Endothelial cell of umbilical vein (primary cell): ENCODE results near the gene RNF4. TPM values are rescaled to one million over a fixed set of nuclear protein-coding genes. Genes with fewer than 3 reads are reported as not detected.

Experiments used
- BruUV-seq: library from RNA; stranded (reverse); fragments of 400-500 nt; replicated peaks from 2 replicates; lab custom pipeline; 2021; lab: Mats Ljungman, UMichigan
- CTCF ChIA-PET: fragments of 300-600, 350-600 bp; sonication (Branson Sonifier 250); formaldehyde crosslinking; loops from one replicate; lab custom pipeline; 2021; ENCODE audit warnings: antibody characterized with exemption, inconsistent platforms; lab: Charles Lee
- POLR2A ChIA-PET: fragments of 300-600, 350-600 bp; sonication (Branson Sonifier 250); formaldehyde crosslinking; loops from one replicate; lab custom pipeline; 2021; ENCODE audit warnings: antibody characterized with exemption, inconsistent platforms; lab: Charles Lee
- DNase-seq: peaks from one replicate; pipeline ENCODE4 v3.0.0-alpha.2; 2011; ENCODE audit warnings: low read depth, low spot score
- FAIRE-seq: peaks from 2 replicates; lab custom pipeline; 2011; peaks lifted over from hg19 to GRCh38; lab: Jason Lieb, UNC
- H2AFZ ChIP-seq: 2 replicates; pipeline ENCODE4 v1.6.0; 2012; ENCODE audit warnings: low read depth, low read length, control low read depth, inconsistent platforms
- H3K27ac ChIP-seq: 2 replicates; pipeline ENCODE4 v1.5.1; 2011; ENCODE audit warnings: low read depth, mild to moderate bottlenecking, control low read depth, low read length, moderate library complexity; ENCODE audit not compliant: insufficient read depth
- H3K27me3 ChIP-seq, 2 experiments: 2 replicates each; pipeline versions ENCODE4 v1.6.0 to v1.6.1; 2011; ENCODE audit warnings: low read length in 2 of 2, mixed read lengths in 1 of 2; ENCODE audit not compliant: control insufficient read depth in 2 of 2, insufficient read depth in 2 of 2
- H3K36me3 ChIP-seq, 2 experiments: 2 replicates in 1 of 2; 3 replicates in 1 of 2; pipeline ENCODE4 v1.5.1; 2011; ENCODE audit warnings: low read length in 2 of 2, mild to moderate bottlenecking in 1 of 2, moderate library complexity in 1 of 2; ENCODE audit not compliant: control insufficient read depth in 2 of 2, insufficient read depth in 2 of 2; ENCODE audit errors: extremely low read depth in 1 of 2
- H3K4me1 ChIP-seq: 3 replicates; pipeline ENCODE4 v1.5.1; 2011; ENCODE audit warnings: mild to moderate bottlenecking, low read length; ENCODE audit not compliant: control insufficient read depth, insufficient read depth; ENCODE audit errors: extremely low read depth
- H3K4me2 ChIP-seq: 2 replicates; pipeline ENCODE4 v1.6.1; 2011; ENCODE audit warnings: low read length, control low read depth, mixed read lengths; ENCODE audit not compliant: insufficient read depth
- H3K4me3 ChIP-seq, 3 experiments: fragments of 200-600 bp in 1 of 3; sonication (generic), shearing (Covaris generic) in 1 of 3; replicated peaks in 1 of 3; 2 replicates each; pipeline ENCODE4 v1.5.1; 2011 to 2016; ENCODE audit warnings: control low read depth in 3 of 3, low read length in 3 of 3, mild to moderate bottlenecking in 2 of 3, inconsistent platforms in 1 of 3, low read depth in 1 of 3, moderate library complexity in 1 of 3; ENCODE audit not compliant: insufficient read depth in 1 of 3
- H3K79me2 ChIP-seq: 2 replicates; pipeline ENCODE4 v1.6.0; 2012; ENCODE audit warnings: low read length, inconsistent platforms; ENCODE audit not compliant: control insufficient read depth, insufficient read depth
- H3K9ac ChIP-seq: replicated peaks from 2 replicates; pipeline ENCODE3; 2011; ENCODE audit warnings: low read length, control low read depth; ENCODE audit not compliant: insufficient read depth; ENCODE audit errors: extremely low read depth
- H3K9me1 ChIP-seq: replicated peaks from 3 replicates; pipeline ENCODE4 v1.6.0; 2011; ENCODE audit warnings: mild to moderate bottlenecking, low read length; ENCODE audit not compliant: control insufficient read depth, insufficient read depth; ENCODE audit errors: extremely low read depth
- H3K9me3 ChIP-seq: replicated peaks from 2 replicates; pipeline ENCODE4 v1.5.1; 2012; ENCODE audit warnings: low read length, inconsistent platforms; ENCODE audit not compliant: control insufficient read depth, insufficient read depth
- H4K20me1 ChIP-seq: replicated peaks from 2 replicates; pipeline ENCODE3; 2011; ENCODE audit warnings: mild to moderate bottlenecking, low read length; ENCODE audit not compliant: control insufficient read depth, insufficient read depth; ENCODE audit errors: extremely low read depth
- EZH2 ChIP-seq: IDR thresholded peaks from 2 replicates; pipeline ENCODE4 v1.6.1; 2012; ENCODE audit warnings: borderline replicate concordance, low read depth, mild to moderate bottlenecking, moderate library complexity, low read length, inconsistent platforms; ENCODE audit not compliant: severe bottlenecking
- FOS ChIP-seq: IDR thresholded peaks from 2 replicates; pipeline ENCODE4 v1.6.1; 2011; ENCODE audit warnings: mild to moderate bottlenecking, low read length, moderate library complexity, borderline replicate concordance; ENCODE audit not compliant: insufficient read depth
- GATA2 ChIP-seq: IDR thresholded peaks from 2 replicates; pipeline ENCODE4 v1.7.0; 2011; ENCODE audit warnings: low read depth, mild to moderate bottlenecking, moderate library complexity, mixed read lengths, low read length; ENCODE audit not compliant: insufficient read length, insufficient read depth
- JUN ChIP-seq: IDR thresholded peaks from 2 replicates; pipeline ENCODE4 v1.6.1; 2011; ENCODE audit warnings: borderline replicate concordance, low read depth; ENCODE audit not compliant: insufficient read length, insufficient read depth
- MYC ChIP-seq: IDR thresholded peaks from one replicate; pipeline ENCODE4 v1.6.1; 2011; ENCODE audit warnings: mild to moderate bottlenecking, low read depth, low read length
- POLR2A ChIP-seq: IDR thresholded peaks from 2 replicates; pipeline ENCODE4 v1.6.1; 2012; ENCODE audit warnings: low read depth, mild to moderate bottlenecking, control low read depth, low read length
- POLR2AphosphoS5 ChIP-seq: IDR thresholded peaks from 2 replicates; pipeline ENCODE4 v1.6.1; 2012; ENCODE audit warnings: low read depth, mild to moderate bottlenecking, control low read depth, low read length, moderate library complexity; ENCODE audit not compliant: insufficient read depth
- dilution Hi-C: fragments of 300-500 bp; cut with MboI; formaldehyde crosslinking; loops from one replicate; pipeline ENCODE4 v1.15.0; 2019; ENCODE audit warnings: low sequenced_read_pairs; ENCODE audit not compliant: extremely low pct_ligation_motif_present
- intact Hi-C: fragments of 100-400 bp; cut with micrococcal nuclease; formaldehyde crosslinking; loops from one replicate; pipeline ENCODE4 v1.10.0; 2022
- polyA plus RNA-seq, 4 experiments: library from polyadenylated mRNA; depleted of rRNA in 3 of 4; stranded (reverse) in 3 of 4; unstranded in 1 of 4; fragments of >200 nt; gene quantifications; 2 replicates each; pipeline versions ENCODE4 v1.2.1 to v1.2.3, GENCODE V29; 2011 to 2012; ENCODE audit warnings: missing spikeins in 1 of 4
- total RNA-seq: library from RNA; stranded (reverse); gene quantifications from 2 replicates; pipeline ENCODE4 v1.2.3, GENCODE V29; 2021
- TF ChIP-seq, protein P1 (sequence below), 2 donors: IDR thresholded peaks; 1 replicate in 1 of 2; 2 replicates in 1 of 2; pipeline ENCODE4 v1.5.1; 2011; ENCODE audit warnings: low read length in 2 of 2, mild to moderate bottlenecking in 2 of 2, moderate library complexity in 2 of 2, control low read depth in 1 of 2, inconsistent platforms in 1 of 2, low read depth in 1 of 2; ENCODE audit not compliant: insufficient read depth in 1 of 2; ENCODE audit errors: extremely low read depth in 1 of 2
- TF ChIP-seq, protein P2 (sequence below): IDR thresholded peaks from 2 replicates; pipeline ENCODE4 v1.6.1; 2011; ENCODE audit not compliant: insufficient read depth, insufficient read length

RNF4 gene
- total and polyA plus RNA-seq, 2 donors (not counting 3 experiments of a cell fraction or from before 2014, with no cell fraction given) = 64.3 to 71.4 TPM

DNA sequence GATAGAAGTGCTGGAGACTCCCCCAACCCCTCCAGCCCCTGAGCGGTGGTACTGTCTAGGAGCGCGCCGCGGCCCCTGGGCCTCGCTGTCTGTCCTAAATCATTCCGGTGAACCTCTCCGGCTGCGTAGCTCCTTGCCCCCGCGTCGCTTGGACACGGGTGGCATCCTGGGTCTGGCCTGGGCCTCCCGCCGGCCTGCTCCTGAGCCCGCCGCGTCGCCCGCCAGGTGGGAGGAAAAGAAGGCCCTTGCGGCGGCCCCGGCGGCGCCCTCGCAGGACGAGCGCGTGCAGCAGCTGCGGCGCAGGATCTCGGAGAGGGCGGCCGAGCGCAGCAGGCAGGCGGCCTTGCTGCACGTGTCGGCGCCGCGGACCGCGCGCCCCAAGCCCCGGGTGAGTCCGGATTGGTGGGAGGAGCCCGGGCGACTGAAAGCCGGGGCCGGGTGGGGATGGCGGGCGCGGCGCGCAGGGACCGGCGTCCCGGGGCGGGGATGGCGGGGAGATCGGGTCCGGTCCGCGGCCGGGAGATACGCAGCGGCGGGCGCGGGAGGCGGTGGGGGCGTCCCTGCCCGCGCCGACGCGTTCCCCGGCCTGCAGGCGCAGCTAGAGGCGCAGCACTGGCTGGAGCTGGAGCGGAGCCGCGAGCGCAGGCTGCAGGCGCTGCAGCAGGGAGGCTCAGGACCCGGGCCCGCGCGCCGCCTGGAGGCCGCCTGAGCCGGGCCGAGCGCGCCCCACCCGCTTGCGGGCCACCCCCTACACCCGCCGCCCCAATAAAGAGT lies 6.5 kb upstream of the RNF4 start:
- no peaks in the 10 kb centered on the region for H3K9me3 ChIP-seq
- FAIRE-seq (peak; percentile 79), DNase-seq (peak; percentile 75)
- peak overlapping the region; percentile 41 for H3K4me2 ChIP-seq
- dilution Hi-C loops (no loop called here), intact Hi-C loops (loop anchor here (1.0 to 2.0 kb wide), 2 partner anchors 200 to 242 kb away; partner anchors contain the start of gene MXD4)
- H3K79me2 ChIP-seq = no peaks in the 10 kb centered on the region
- H3K27me3 ChIP-seq = no peaks in the 10 kb centered on the region
- peak overlapping the region; percentile 66 for H2AFZ ChIP-seq
- no peak overlapping the region for H3K27ac ChIP-seq
- peak overlapping the region in 2 of 3 experiments; percentile 20 to 29 for H3K4me3 ChIP-seq
- H4K20me1 ChIP-seq = no peaks in the 10 kb centered on the region
- H3K4me1 ChIP-seq = peaks cover 7% of the 10 kb centered on the region
- H3K36me3 ChIP-seq = no peaks in the 10 kb centered on the region
- CTCF ChIA-PET = interaction anchor here (0.6 to 1.5 kb wide), 12 partner anchors 21 to 245 kb away, joined by 3 to 22 read pairs (median 3); no protein-coding TSS in a partner anchor
- BruUV-seq = no TSS peak
- POLR2A ChIA-PET = no interaction called here
- no peaks in the 10 kb centered on the region for H3K9me1 ChIP-seq
- TF ChIP-seq, protein P1, sequence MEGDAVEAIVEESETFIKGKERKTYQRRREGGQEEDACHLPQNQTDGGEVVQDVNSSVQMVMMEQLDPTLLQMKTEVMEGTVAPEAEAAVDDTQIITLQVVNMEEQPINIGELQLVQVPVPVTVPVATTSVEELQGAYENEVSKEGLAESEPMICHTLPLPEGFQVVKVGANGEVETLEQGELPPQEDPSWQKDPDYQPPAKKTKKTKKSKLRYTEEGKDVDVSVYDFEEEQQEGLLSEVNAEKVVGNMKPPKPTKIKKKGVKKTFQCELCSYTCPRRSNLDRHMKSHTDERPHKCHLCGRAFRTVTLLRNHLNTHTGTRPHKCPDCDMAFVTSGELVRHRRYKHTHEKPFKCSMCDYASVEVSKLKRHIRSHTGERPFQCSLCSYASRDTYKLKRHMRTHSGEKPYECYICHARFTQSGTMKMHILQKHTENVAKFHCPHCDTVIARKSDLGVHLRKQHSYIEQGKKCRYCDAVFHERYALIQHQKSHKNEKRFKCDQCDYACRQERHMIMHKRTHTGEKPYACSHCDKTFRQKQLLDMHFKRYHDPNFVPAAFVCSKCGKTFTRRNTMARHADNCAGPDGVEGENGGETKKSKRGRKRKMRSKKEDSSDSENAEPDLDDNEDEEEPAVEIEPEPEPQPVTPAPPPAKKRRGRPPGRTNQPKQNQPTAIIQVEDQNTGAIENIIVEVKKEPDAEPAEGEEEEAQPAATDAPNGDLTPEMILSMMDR (IDR thresholded peaks at IDR 0.05; ENCODE audit: extremely low read depth in 1 of 2, insufficient read depth in 1 of 2, low read depth in 1 of 2, low read length in 2 of 2) = peak; percentile 37 to 48
- TF ChIP-seq POLR2A (no peak), EZH2 (peak; percentile 52), FOS (no peak), GATA2 (no peak), JUN (no peak), MYC (no peak), POLR2AphosphoS5 (no peak)
- TF ChIP-seq, protein P2, sequence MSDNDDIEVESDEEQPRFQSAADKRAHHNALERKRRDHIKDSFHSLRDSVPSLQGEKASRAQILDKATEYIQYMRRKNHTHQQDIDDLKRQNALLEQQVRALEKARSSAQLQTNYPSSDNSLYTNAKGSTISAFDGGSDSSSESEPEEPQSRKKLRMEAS = peak; percentile 62
- no peak overlapping the region for H3K9ac ChIP-seq
